HL-60 (cell line): Measurements from ENCODE around the gene MSN.

ENCODE experiments used
- DNase-seq, 2 experiments: peaks; one replicate each; pipeline ENCODE4 v3.0.0-alpha.2; 2010 to 2020; ENCODE audit warnings: low read depth in 1 of 2, low spot score in 1 of 2
- H3K27ac ChIP-seq: fragments of 250-450 bp; sonication (Bioruptor Pico); replicated peaks from 2 replicates; pipeline ENCODE4 v1.5.1; 2020; ENCODE audit warnings: mild to moderate bottlenecking, moderate library complexity
- H3K27me3 ChIP-seq: fragments of 250-450 bp; sonication (Bioruptor Pico); 2 replicates; pipeline ENCODE4 v1.5.1; 2021; ENCODE audit warnings: mild to moderate bottlenecking, moderate library complexity; ENCODE audit not compliant: insufficient read depth, poor library complexity, severe bottlenecking
- H3K4me3 ChIP-seq: replicated peaks from 2 replicates; pipeline ENCODE4 v1.5.1; 2011; ENCODE audit warnings: mild to moderate bottlenecking, control low read depth, low read length; ENCODE audit not compliant: insufficient read depth
- CTCF ChIP-seq: IDR thresholded peaks from one replicate; pipeline ENCODE4 v1.5.1; 2011; ENCODE audit warnings: low read length, control low read depth, inconsistent platforms; ENCODE audit not compliant: insufficient read depth
- GABPA ChIP-seq: IDR thresholded peaks from 2 replicates; pipeline ENCODE4 v1.6.1; 2012; ENCODE audit warnings: low read depth
- POLR2AphosphoS5 ChIP-seq: IDR thresholded peaks from 2 replicates; pipeline ENCODE4 v1.6.1; 2012; ENCODE audit warnings: low read depth
- REST ChIP-seq: IDR thresholded peaks from 2 replicates; pipeline ENCODE4 v1.6.1; 2012; ENCODE audit warnings: low read depth; ENCODE audit not compliant: insufficient replicate concordance
- SPI1 ChIP-seq: IDR thresholded peaks from 2 replicates; pipeline ENCODE4 v1.6.1; 2012; ENCODE audit warnings: low read depth, mild to moderate bottlenecking, borderline replicate concordance

MSN gene

GRCh38 chrX:65707151-65707550, 39.7 kb downstream of the MSN start:
- H3K4me3 ChIP-seq, result no peak overlapping the region
- no peaks in the 10 kb centered on the region for H3K27me3 ChIP-seq
- H3K27ac ChIP-seq, result no peak overlapping the region
- no peak for TF ChIP-seq REST
- TF ChIP-seq CTCF, result no peak
- no peak for TF ChIP-seq POLR2AphosphoS5
- no peak for TF ChIP-seq SPI1
- no peak for TF ChIP-seq GABPA
- no peak for DNase-seq

- DNase-seq, result no peak
- H3K27ac ChIP-seq, result no peak overlapping the region
- TF ChIP-seq CTCF (no peak), SPI1 (no peak), REST (no peak), GABPA (no peak), POLR2AphosphoS5 (no peak)
- no peaks in the 10 kb centered on the region for H3K27me3 ChIP-seq
- no peak overlapping the region for H3K4me3 ChIP-seq
Measured at GRCh38 chrX:65712005-65712806, 44.8 kb downstream of the MSN start.

- H3K27ac ChIP-seq, result no peak overlapping the region
- TF ChIP-seq REST, result no peak
- no peak for TF ChIP-seq GABPA
- TF ChIP-seq SPI1, result no peak
- no peak for TF ChIP-seq POLR2AphosphoS5
- no peak for TF ChIP-seq CTCF
- H3K27me3 ChIP-seq, result no peaks in the 10 kb centered on the region
- DNase-seq, result no peak
- no peak overlapping the region for H3K4me3 ChIP-seq
Measured at GRCh38 chrX:65718538-65718937, 51.1 kb downstream of the MSN start.
